PFSK-1 (cell line): Measurements from ENCODE around the gene FAM177B.

Source experiments
- FOXP2 ChIP-seq: optimal IDR thresholded peaks from 2 replicates; pipeline ENCODE3; 2011; ENCODE audit warnings: borderline replicate concordance, control low read depth, inconsistent platforms; ENCODE audit not compliant: insufficient read depth; ENCODE audit errors: extremely low read length, extremely low read depth
- POLR2AphosphoS5 ChIP-seq: IDR thresholded peaks from 2 replicates; pipeline ENCODE4 v1.6.1; 2012; ENCODE audit warnings: low read depth, mild to moderate bottlenecking, control low read depth, low read length, moderate library complexity
- SIN3A ChIP-seq: IDR thresholded peaks from 2 replicates; pipeline ENCODE4 v1.6.1; 2012; ENCODE audit warnings: mild to moderate bottlenecking, low read length, moderate library complexity, borderline replicate concordance; ENCODE audit not compliant: insufficient read depth
- TAF1 ChIP-seq: IDR thresholded peaks from 2 replicates; pipeline ENCODE4 v1.6.1; 2012; ENCODE audit warnings: low read length, control low read depth, borderline replicate concordance; ENCODE audit not compliant: insufficient read depth
- TF ChIP-seq, protein P1 (sequence below), 2 experiments: IDR thresholded peaks; 2 replicates each; pipeline versions ENCODE4 v1.6.1 to v1.8.0; 2011 to 2012; ENCODE audit warnings: low read depth in 2 of 2, low read length in 2 of 2, control low read depth in 1 of 2, inconsistent platforms in 1 of 2, mild to moderate bottlenecking in 1 of 2, moderate library complexity in 1 of 2; ENCODE audit not compliant: insufficient read depth in 1 of 2

DNA sequence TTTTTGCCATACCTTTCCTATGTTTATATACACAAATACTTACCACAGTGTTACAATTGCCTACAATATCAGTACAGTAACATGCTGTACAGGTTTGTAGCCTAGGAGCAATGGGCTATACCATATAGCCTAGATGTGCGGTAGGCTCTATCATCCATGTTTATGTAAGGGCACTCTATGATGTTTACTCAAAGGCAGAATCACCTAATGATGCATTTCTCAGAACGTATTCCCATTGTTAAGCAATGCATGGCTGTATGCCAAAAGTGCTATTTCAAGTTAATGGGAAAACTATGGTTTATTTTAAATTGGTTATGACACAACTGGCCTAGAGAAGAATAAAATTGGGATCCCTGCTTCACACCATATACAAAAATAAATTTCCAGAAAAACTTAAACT, 41.0 kb downstream of the FAM177B start:
- no peak for TF ChIP-seq POLR2AphosphoS5
- TF ChIP-seq TAF1: no peak
- TF ChIP-seq SIN3A: no peak
- TF ChIP-seq, protein P1, sequence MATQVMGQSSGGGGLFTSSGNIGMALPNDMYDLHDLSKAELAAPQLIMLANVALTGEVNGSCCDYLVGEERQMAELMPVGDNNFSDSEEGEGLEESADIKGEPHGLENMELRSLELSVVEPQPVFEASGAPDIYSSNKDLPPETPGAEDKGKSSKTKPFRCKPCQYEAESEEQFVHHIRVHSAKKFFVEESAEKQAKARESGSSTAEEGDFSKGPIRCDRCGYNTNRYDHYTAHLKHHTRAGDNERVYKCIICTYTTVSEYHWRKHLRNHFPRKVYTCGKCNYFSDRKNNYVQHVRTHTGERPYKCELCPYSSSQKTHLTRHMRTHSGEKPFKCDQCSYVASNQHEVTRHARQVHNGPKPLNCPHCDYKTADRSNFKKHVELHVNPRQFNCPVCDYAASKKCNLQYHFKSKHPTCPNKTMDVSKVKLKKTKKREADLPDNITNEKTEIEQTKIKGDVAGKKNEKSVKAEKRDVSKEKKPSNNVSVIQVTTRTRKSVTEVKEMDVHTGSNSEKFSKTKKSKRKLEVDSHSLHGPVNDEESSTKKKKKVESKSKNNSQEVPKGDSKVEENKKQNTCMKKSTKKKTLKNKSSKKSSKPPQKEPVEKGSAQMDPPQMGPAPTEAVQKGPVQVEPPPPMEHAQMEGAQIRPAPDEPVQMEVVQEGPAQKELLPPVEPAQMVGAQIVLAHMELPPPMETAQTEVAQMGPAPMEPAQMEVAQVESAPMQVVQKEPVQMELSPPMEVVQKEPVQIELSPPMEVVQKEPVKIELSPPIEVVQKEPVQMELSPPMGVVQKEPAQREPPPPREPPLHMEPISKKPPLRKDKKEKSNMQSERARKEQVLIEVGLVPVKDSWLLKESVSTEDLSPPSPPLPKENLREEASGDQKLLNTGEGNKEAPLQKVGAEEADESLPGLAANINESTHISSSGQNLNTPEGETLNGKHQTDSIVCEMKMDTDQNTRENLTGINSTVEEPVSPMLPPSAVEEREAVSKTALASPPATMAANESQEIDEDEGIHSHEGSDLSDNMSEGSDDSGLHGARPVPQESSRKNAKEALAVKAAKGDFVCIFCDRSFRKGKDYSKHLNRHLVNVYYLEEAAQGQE (IDR thresholded peaks at IDR 0.05; ENCODE audit: insufficient read depth in 1 of 2, low read depth in 2 of 2, low read length in 2 of 2): no peak
- no peak for TF ChIP-seq FOXP2
